SK-N-SH treated with all-trans-retinoic acid at 6 μM for 48 hours (cell line): ENCODE results near the gene DHX16.

Source experiments
- ATAC-seq: fragments of 200-7000 bp; cut with Tn5 transposase; 3 replicates; pipeline ENCODE4 v1.9.1; 2020; ENCODE audit warnings: mild to moderate bottlenecking, moderate library complexity
- ARNTL ChIP-seq: fragments of 450-650 bp; formaldehyde crosslinking; IDR thresholded peaks from 2 replicates; pipeline ENCODE4 v1.5.0; 2020; ENCODE audit warnings: low read depth, mild to moderate bottlenecking, moderate library complexity, borderline replicate concordance
- BACH2 ChIP-seq: fragments of 250-450 bp; sonication (Bioruptor Pico); IDR thresholded peaks from 2 replicates; pipeline ENCODE4 v1.9.0; 2021; ENCODE audit warnings: mild to moderate bottlenecking, borderline replicate concordance
- CREB5 ChIP-seq: fragments of 250-450 bp; sonication (Bioruptor Pico); IDR thresholded peaks from 2 replicates; pipeline ENCODE4 v1.5.1; 2020; ENCODE audit warnings: low read depth, mild to moderate bottlenecking, moderate library complexity
- CSDC2 ChIP-seq: fragments of 250-450 bp; sonication (Bioruptor Pico); IDR thresholded peaks from 2 replicates; pipeline ENCODE4 v1.5.0; 2020; ENCODE audit warnings: mild to moderate bottlenecking, moderate library complexity
- CSRNP3 ChIP-seq: fragments of 250-450 bp; sonication (Bioruptor Pico); IDR thresholded peaks from 2 replicates; pipeline ENCODE4 v1.5.1; 2021; ENCODE audit warnings: mild to moderate bottlenecking, moderate library complexity
- ISL1 ChIP-seq: fragments of 250-450 bp; sonication (Bioruptor Pico); IDR thresholded peaks from 2 replicates; pipeline ENCODE4 v2.1.2; 2022; ENCODE audit warnings: mild to moderate bottlenecking, moderate library complexity
- POU6F1 ChIP-seq: fragments of 250-450 bp; sonication (Bioruptor Pico); IDR thresholded peaks from 2 replicates; pipeline ENCODE4 v1.8.0; 2021; ENCODE audit warnings: low read depth, mild to moderate bottlenecking, moderate library complexity, borderline replicate concordance
- PPARA ChIP-seq: fragments of 250-450 bp; sonication (Bioruptor Pico); IDR thresholded peaks from 2 replicates; pipeline ENCODE4 v1.5.0; 2020; ENCODE audit warnings: mild to moderate bottlenecking, borderline replicate concordance
- SNAI2 ChIP-seq: fragments of 250-450 bp; sonication (Bioruptor Pico); IDR thresholded peaks from 2 replicates; pipeline ENCODE4 v1.5.0; 2020; ENCODE audit warnings: mild to moderate bottlenecking, moderate library complexity
- TCF4 ChIP-seq: fragments of 250-450 bp; sonication (Bioruptor Pico); IDR thresholded peaks from 2 replicates; pipeline ENCODE4 v1.8.0; 2021; ENCODE audit warnings: mild to moderate bottlenecking, moderate library complexity, borderline replicate concordance
- TOX ChIP-seq: fragments of 250-450 bp; sonication (Bioruptor Pico); IDR thresholded peaks from 2 replicates; pipeline ENCODE4 v1.8.0; 2021; ENCODE audit warnings: mild to moderate bottlenecking, moderate library complexity, borderline replicate concordance
- TSHZ2 ChIP-seq: fragments of 250-450 bp; sonication (Bioruptor Pico); IDR thresholded peaks from 2 replicates; pipeline ENCODE4 v1.5.0; 2020; ENCODE audit warnings: mild to moderate bottlenecking, moderate library complexity
- ZC3H10 ChIP-seq: fragments of 250-450 bp; sonication (Bioruptor Pico); IDR thresholded peaks from 2 replicates; pipeline ENCODE4 v1.5.1; 2021; ENCODE audit warnings: mild to moderate bottlenecking, moderate library complexity
- ZFP3 ChIP-seq: fragments of 250-450 bp; sonication (Bioruptor Pico); IDR thresholded peaks from 2 replicates; pipeline ENCODE4 v1.5.0; 2020; ENCODE audit warnings: mild to moderate bottlenecking, moderate library complexity
- ZNF70 ChIP-seq: fragments of 450-650 bp; formaldehyde crosslinking; IDR thresholded peaks from 2 replicates; pipeline ENCODE4 v1.5.0; 2020; ENCODE audit warnings: mild to moderate bottlenecking, moderate library complexity

The DHX16 gene

DNA sequence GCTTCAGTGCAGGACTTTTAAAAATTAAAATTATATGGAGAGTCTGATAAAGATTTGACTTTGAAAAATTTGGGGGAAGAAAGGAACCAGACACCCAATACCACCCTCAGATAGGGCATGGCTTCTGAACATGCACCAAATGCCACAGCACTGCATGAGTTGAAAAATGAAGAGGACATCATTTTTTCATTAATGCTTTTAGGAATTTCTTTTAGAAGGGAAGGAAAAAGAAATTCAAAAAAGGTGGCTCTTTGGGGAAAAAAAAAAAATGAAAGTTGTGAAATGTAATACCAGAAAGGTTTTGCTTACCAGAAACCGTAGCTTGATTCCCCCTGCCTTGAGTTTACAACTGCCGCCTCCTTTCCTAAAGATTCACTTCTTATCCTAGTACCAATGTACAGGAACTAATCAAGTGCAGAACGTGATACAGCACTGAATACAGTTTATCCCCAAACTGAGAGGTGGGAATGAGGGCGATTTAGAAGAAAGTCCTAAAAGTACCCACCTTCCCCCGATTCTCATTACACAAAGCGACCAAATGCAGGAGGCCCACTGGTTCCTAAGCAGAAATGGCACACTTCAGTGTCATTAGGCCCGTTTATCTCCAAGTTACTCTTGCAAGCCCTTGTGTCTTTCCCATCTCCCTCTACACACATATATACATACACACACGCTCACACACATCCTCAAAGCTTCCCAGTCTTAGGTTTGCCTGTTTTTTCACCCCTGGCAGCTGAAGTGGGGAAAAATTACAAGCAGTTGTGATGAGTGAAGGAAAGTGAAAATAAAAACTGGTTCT is 58.6 kb downstream of the DHX16 start (continued):
- no peak for TF ChIP-seq TSHZ2
- no peak for TF ChIP-seq CSDC2
- TF ChIP-seq TOX (CRISPR knock-in tag) = no peak
- TF ChIP-seq CREB5 (CRISPR knock-in tag) = no peak
- no peak for TF ChIP-seq SNAI2 (CRISPR knock-in tag)
- TF ChIP-seq TCF4 (CRISPR knock-in tag) = no peak

DNA sequence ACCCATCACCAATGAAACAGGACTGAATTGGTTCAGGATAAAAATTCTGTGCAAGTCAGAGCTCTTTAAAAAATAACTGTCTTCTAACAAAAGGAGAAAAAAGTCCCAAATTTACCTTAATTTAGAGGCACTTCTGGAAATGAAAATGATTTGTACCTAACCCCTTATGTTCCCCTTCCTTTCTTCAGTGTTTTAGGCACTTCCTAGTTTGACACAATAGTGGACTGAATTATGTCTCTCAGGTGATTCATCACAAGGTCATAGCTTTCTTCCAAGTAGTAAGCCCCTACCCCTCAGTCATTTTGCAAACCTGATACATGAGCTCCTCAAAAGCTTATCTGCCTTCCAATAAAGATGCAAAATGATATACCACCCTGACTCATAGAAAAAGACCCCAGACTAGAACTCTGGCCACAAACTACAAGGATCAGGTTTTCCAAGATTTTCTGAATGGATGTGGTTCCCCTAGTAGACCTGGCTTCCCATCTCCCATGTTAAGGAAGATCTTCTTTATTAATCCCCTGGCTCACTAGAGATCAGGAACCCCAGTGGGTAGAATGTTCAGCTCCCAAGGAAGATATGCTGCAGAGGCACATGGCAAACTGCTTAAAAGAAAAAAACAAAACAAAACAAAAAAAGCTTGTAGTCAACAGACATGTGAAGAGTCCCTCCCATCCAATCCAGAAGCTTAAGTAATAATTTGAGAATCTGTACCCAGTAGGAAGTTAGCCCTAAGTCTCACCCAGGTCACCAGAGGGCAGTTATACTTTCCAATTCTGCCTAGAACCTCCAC is 59.4 kb downstream of the DHX16 start:
- no peak for ATAC-seq
- TF ChIP-seq CSRNP3 (CRISPR knock-in tag) (peak; percentile 28; the same call in 1 of the 2 replicates), ARNTL (CRISPR knock-in tag) (no peak)

DNA sequence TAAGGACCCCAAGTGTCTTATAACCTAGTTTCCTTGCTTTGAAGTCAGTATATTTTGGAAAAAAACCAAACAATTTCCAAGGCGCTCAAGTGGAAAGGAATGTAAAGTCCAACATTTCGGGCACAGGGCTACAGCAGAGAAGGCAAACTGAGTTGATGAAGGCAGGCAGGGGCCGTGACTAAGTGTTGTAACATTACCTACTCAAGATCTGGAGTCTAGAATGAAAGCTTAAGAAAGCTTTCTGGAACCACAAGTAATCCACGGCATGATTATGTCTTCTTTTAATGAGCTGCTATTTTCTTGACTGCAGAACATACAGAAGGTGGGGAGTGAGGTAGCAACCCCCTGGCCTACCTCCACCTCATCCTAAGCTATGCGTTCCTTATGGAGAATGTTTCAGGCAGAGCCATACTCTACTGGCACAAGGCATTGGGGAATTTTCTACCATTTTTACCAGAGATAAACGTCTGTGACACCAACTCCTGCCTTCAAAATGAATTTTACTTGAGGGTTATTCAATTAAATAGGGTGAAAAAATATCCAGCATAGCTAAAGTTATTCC is 60.0 kb downstream of the DHX16 start:
- TF ChIP-seq ISL1 (CRISPR knock-in tag) = no peak
- TF ChIP-seq ZFP3 = no peak
- TF ChIP-seq BACH2 (CRISPR knock-in tag) = no peak
- no peak for TF ChIP-seq SNAI2 (CRISPR knock-in tag)
- no peak for TF ChIP-seq CSRNP3 (CRISPR knock-in tag)
- TF ChIP-seq CREB5 (CRISPR knock-in tag) = no peak
- TF ChIP-seq PPARA (CRISPR knock-in tag) = no peak
- no peak for TF ChIP-seq ZC3H10 (CRISPR knock-in tag)
- 0 out of 3 replicates have a peak, but pooled peaks have one; percentile 2 for ATAC-seq

DNA sequence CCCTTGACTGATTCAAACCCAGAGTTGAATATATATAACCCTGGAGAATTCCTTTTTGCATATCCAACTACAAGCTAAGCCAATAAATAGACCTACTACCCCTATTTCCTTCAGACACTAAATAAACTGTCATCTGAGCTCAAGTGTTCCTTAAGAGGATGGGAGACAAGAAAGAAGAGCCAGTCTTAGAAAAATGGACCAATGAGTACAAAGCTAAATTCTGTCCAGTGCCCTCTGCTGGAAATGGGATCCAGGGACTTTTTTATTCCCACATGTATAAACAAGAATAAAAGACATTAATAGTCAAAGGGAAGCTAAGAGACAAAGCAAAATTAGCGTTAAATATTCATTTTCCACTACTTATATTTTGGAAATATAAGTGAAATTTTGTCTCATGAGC is 60.6 kb downstream of the DHX16 start:
- TF ChIP-seq POU6F1 (CRISPR knock-in tag) (no peak), TOX (CRISPR knock-in tag) (0 out of 2 replicates have a peak, but pooled peaks have one; percentile 4), ZNF70 (no peak), ISL1 (CRISPR knock-in tag) (no peak)
- ATAC-seq = peak; percentile 4; the same call in 1 of the 3 replicates
